ENCODE results near the gene IFNAR1. TPM values are rescaled to one million over a fixed set of nuclear protein-coding genes. Genes with fewer than 3 reads are reported as not detected.
A peak's percentile ranks its signal among the peaks of the same experiment; 100 is the strongest.
"Not testable (repeated sequence)": the region's sequence is repeated elsewhere in the genome, so short reads cannot be mapped to it uniquely, and the experiment has no call there.

IFNAR1 gene
- total RNA-seq, 2 experiments from 2014 or later: 35.7 to 36.3 TPM

DNA sequence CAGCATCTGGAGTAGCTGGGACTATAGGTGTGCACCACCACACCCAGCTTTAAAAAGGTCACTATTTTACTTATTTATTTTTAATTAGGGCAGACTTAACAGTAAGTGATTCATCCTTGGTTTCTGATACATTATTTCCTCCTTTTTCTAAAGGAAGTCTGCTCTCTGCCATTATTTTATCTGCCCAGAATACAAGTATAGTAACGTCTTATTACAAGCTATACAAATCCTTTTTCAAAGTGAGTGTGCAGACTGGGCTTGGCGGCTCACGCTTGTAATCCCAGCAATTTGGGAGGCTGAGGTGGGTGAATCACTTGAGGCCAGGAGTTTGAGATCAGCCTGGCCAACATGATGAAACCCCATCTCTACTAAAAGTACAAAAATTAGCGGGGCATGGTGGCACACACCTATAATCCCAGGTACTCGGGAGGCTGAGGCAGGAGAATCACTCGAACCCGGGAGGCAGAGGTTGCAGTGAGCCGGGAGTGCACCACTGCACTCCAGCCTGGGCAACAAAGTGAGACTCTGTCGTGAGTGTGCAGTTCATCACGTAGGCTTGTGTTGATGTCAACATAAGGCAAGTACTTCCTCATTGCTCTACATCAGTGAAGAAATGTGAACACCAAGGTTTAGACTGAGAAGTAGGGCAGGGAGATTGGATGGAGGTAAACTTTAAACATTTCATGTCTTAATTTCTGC lies 39.3 kb downstream of the IFNAR1 start:
- not testable (repeated sequence) for H3K27me3 Mint-ChIP-seq; H3K4me3 Mint-ChIP-seq; H3K27ac Mint-ChIP-seq; ATAC-seq (ENCODE audit: low read depth); DNase-seq
- H3K4me1 Mint-ChIP-seq: peaks cover 24% of the 10 kb centered on the region
- POLR2A ChIA-PET: interaction anchor here (0.6 kb wide), 1 partner anchor 281 kb away, joined by 5 read pairs; no protein-coding TSS in a partner anchor
- peaks cover 26% of the 10 kb centered on the region for H3K36me3 Mint-ChIP-seq
- H3K9me3 Mint-ChIP-seq: peaks cover 21% of the 10 kb centered on the region

DNA sequence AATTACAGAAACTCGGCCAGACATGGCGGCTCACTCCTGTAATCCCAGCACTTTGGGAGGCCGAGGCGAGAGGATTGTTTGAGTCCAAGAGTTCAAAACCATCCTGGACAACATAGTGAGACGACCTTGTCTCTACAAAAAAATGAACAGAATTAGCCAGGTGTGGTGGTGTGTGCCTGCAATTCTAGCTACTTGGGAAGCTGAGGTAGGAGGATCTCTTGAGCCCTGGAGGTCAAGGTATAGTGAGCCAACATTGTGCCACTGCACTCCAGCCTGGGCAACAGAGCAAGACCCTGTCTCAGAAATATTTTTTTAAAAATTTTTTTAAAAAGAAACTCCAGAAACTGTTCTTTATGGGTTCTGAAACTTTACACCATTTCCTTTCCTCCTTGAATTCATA lies 40.1 kb downstream of the IFNAR1 start:
- no peak for DNase-seq
- no peak for ATAC-seq (ENCODE audit: low read depth)
- Mint-ChIP-seq H3K9me3 (peaks cover 24% of the 10 kb centered on the region), H3K27ac (no peak overlapping the region), H3K4me3 (no peak overlapping the region), H3K27me3 (no peaks in the 10 kb centered on the region), H3K36me3 (peaks cover 26% of the 10 kb centered on the region), H3K4me1 (peaks cover 24% of the 10 kb centered on the region)
- POLR2A ChIA-PET: interaction anchor here (0.6 to 1.0 kb wide), 2 partner anchors 40 to 280 kb away, joined by 3 to 5 read pairs; partner anchors contain the start of gene IFNAR1

DNA sequence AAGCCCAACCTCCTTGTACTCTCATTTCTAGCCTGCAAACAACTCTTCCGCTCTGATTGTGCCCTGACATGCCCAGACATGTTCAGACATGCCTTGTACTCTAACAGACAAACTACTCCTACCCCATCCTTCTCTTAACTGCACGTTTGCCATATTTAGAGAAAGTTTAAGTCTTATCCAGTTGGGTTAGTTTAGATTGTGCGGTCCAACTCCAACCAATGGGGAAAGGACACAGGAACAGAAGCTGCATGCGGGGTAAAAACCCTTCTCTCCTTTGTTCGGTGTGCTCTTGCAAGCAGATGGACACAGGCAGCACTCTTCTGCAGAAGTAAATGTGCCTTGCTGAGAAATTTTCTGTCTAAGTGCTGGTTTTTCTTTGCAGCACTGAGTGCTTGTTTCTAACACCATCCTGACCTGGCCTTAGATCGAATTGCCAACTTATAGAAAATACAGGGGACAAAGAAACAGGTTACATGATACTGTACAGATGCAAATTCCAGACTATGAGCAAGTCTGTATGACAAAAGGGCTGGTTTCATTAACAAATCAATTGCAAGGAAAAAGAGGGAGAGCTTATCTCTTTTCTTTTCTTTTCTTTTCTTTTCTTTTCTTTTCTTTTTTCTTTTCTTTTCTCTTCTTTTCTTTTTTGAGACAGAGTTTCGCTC lies 42.7 kb downstream of the IFNAR1 start:
- Mint-ChIP-seq H3K36me3 (peaks cover 28% of the 10 kb centered on the region), H3K27ac (no peak overlapping the region), H3K4me3 (no peak overlapping the region), H3K4me1 (peaks cover 9% of the 10 kb centered on the region), H3K9me3 (peaks cover 24% of the 10 kb centered on the region), H3K27me3 (peaks cover 10% of the 10 kb centered on the region)
- POLR2A ChIA-PET: no interaction called here
- DNase-seq: no peak
- no peak for ATAC-seq (ENCODE audit: low read depth)

DNA sequence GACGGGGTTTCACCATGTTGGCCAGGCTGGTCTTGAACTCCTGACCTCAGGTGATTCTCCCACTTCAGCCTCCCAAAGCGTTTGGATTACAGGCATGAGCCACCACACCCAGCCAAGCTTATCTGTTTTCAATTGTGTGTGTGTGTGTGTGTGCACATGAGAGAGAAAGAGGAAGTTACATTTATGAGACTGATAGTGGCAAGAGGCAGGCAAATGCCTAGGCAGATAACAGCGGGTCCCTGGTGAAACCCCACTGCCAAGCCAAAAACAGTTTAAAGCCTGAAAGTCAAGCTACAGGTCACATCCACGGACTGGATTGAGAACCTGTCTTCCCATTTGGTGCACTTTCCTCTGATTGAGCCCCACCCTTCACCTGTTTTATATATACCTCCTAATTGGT lies 43.4 kb downstream of the IFNAR1 start:
- POLR2A ChIA-PET: no interaction called here
- no peak for ATAC-seq (ENCODE audit: low read depth)
- peaks cover 10% of the 10 kb centered on the region for H3K27me3 Mint-ChIP-seq

DNA sequence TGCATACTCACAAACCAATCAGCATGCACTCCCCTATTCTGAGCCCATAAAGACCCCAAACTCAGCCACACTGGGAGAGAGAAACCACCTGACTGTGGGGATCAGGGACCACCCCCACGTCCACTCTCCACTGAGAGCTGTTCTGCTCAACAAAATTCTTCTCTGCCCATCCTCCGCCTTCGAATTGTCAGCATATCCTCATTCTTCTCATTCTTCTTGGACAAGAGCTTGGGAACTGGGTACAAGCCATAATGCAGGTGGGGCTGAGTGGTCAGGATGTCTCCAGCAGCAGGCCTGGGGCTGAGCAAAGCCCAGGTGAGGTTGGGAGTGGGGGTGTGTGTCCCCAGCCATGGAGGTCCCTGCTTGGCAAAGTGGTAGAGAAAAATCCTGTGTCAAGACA lies 43.8 kb downstream of the IFNAR1 start:
- ATAC-seq (ENCODE audit: low read depth): no peak
- H3K36me3 Mint-ChIP-seq: peaks cover 25% of the 10 kb centered on the region
- H3K27ac Mint-ChIP-seq: no peak overlapping the region
- H3K27me3 Mint-ChIP-seq: peaks cover 10% of the 10 kb centered on the region
- no peak for DNase-seq
- POLR2A ChIA-PET: no interaction called here
- peaks cover 5% of the 10 kb centered on the region for H3K4me1 Mint-ChIP-seq
- H3K4me3 Mint-ChIP-seq: no peak overlapping the region
- H3K9me3 Mint-ChIP-seq: peaks cover 21% of the 10 kb centered on the region

More for the DNA sequence above, 43.4 kb downstream of the IFNAR1 start:
- Mint-ChIP-seq H3K9me3 (peaks cover 21% of the 10 kb centered on the region), H3K4me1 (peaks cover 5% of the 10 kb centered on the region), H3K27ac (no peak overlapping the region), H3K4me3 (no peak overlapping the region), H3K36me3 (peaks cover 25% of the 10 kb centered on the region)
- DNase-seq: no peak

DNA sequence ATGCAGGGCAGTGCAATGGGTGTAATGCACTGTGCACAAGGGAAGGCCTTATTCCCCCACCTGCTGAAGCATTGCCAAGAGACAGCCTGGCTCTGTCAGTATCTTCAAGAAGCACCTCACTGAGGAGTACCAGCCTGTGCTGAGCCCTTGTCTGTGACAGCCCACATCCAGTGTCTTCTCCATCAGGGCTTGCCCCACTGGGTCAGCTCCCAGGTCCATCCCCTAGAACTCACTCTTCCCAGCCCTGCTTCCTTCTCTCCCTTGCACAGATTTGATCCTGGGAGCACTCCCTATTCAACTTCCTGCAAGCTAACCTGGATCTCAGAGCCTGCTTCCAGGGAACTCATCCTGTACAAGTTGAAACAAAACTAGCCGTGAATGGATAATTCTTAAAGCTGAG lies 44.8 kb downstream of the IFNAR1 start:
- POLR2A ChIA-PET: interaction anchor here (0.5 kb wide), 1 partner anchor 14 kb away, joined by 5 read pairs; no protein-coding TSS in a partner anchor
- Mint-ChIP-seq H3K27me3 (peaks cover 10% of the 10 kb centered on the region), H3K27ac (peak overlapping the region; percentile 28), H3K36me3 (peaks cover 25% of the 10 kb centered on the region), H3K4me1 (peaks cover 6% of the 10 kb centered on the region), H3K4me3 (no peak overlapping the region), H3K9me3 (peaks cover 21% of the 10 kb centered on the region)
- DNase-seq: no peak
- no peak for ATAC-seq (ENCODE audit: low read depth)

DNA sequence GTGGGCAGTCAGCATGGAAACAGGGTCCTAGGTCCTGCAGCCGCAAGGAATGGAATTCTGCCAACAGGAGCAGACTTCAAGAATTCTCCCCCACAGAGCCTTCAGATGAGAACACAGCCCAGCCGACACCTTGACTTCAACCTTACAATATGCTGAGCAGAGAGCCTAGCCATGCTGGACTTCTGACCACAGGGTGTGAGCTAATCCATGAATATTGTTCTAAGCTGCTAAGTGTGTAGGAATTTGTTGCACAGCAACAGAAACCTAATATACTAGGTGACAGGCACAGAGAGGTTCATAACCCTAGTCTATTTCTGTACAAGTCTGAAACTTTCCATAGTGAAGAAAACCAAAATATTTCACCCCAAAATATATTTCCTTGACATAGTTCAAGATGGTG lies 45.5 kb downstream of the IFNAR1 start:
- Mint-ChIP-seq H3K27ac (no peak overlapping the region), H3K27me3 (peaks cover 10% of the 10 kb centered on the region), H3K9me3 (peaks cover 21% of the 10 kb centered on the region), H3K4me3 (no peak overlapping the region), H3K36me3 (peaks cover 25% of the 10 kb centered on the region), H3K4me1 (peaks cover 11% of the 10 kb centered on the region)
- POLR2A ChIA-PET: no interaction called here
- no peak for ATAC-seq (ENCODE audit: low read depth)
- DNase-seq: no peak

DNA sequence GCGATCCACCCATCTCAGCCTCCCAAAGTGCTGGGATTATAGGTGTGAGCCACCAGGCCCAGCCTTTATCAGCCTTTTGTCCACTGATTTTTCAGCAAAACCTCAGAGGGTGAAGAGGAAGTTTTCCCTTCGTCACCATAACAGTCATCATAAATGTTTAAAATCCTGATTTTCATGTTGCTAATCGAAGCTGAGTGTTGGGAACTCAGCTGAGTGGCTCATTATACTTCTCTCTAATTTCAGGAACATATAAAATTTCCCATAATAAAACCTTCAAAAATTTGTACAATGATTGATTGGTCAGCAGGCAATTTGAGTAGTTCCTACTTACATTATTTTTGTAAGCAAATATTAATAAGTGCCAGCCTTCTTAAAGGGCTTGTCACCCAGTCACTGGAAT lies 46.6 kb downstream of the IFNAR1 start:
- Mint-ChIP-seq H3K27me3 (peaks cover 12% of the 10 kb centered on the region), H3K9me3 (peaks cover 17% of the 10 kb centered on the region), H3K27ac (no peak overlapping the region), H3K4me1 (peaks cover 15% of the 10 kb centered on the region), H3K36me3 (peaks cover 22% of the 10 kb centered on the region), H3K4me3 (no peak overlapping the region)
- DNase-seq (no peak), ATAC-seq (ENCODE audit: low read depth) (no peak)
- POLR2A ChIA-PET: interaction anchor here (1.0 kb wide), 1 partner anchor 9 kb away, joined by 4 read pairs; no protein-coding TSS in a partner anchor

DNA sequence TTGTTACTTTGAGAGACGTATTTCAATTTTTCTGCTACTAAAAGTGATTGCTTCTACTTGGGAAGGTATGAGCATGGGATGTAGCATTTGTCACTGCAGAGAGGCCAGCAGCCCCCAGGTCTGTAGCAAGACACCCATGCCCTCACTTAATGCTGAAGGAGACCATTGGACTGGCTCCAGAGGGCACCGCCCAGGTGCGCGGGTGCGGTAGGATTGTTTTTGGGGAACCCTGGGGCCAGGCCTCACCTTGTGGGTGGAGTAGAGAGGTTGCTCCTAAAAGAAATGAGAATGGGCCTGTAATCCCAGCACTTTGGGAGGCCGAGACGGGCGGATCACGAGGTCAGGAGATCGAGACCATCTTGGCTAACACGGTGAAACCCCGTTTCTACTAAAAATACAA lies 47.8 kb downstream of the IFNAR1 start:
- ATAC-seq (ENCODE audit: low read depth): no peak
- DNase-seq: no peak
- Mint-ChIP-seq H3K36me3 (peaks cover 11% of the 10 kb centered on the region), H3K4me1 (peaks cover 16% of the 10 kb centered on the region), H3K9me3 (peaks cover 8% of the 10 kb centered on the region), H3K27ac (no peak overlapping the region), H3K4me3 (no peak overlapping the region), H3K27me3 (peaks cover 17% of the 10 kb centered on the region)
- POLR2A ChIA-PET: interaction anchor here (0.7 kb wide), 1 partner anchor 173 kb away, joined by 3 read pairs; no protein-coding TSS in a partner anchor

DNA sequence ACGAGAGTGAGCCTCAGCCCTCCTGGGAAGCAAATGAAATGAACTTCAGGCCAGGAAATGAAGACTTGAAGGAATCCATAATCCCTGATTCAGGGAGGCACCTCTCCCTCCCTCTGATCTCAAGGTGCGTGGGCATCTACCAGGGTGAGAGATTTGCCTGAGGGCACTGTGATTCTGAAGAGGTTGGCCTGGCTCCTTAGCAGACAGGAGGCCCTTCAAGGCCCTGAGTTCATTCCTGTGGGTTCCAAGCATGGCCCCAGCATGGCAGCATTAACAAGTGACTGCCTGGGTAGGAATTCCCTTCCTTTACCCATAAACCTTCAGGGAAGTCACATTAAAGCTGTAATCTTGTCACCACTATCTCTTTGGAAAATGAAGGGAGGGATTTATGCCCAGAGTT lies 48.7 kb downstream of the IFNAR1 start:
- no peak for ATAC-seq (ENCODE audit: low read depth)
- Mint-ChIP-seq H3K4me1 (peaks cover 16% of the 10 kb centered on the region), H3K9me3 (peaks cover 6% of the 10 kb centered on the region), H3K27me3 (peaks cover 20% of the 10 kb centered on the region), H3K36me3 (peaks cover 5% of the 10 kb centered on the region), H3K27ac (no peak overlapping the region), H3K4me3 (no peak overlapping the region)
- POLR2A ChIA-PET: interaction anchor here (0.7 to 3.8 kb wide), 2 partner anchors 12 to 173 kb away, joined by 3 to 15 read pairs; no protein-coding TSS in a partner anchor
- DNase-seq: no peak

DNA sequence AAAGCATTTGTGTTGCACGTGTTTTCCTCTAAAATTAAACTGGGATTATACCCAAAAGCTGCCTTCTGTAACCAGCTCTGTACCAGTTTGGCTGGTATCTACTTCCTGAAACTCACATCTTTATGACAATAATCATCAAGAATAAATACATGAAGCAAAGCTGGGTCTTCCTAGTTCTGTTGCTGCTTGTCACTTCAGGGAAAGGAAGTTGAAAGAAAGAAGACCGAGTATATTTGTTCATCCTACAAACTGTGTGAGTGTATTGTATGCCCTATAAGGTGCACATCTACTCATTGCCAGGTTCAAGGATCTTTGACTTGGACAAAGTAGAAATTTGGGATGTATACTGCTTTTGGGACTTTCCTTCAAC lies 49.3 kb downstream of the IFNAR1 start:
- Mint-ChIP-seq H3K9me3 (peaks cover 3% of the 10 kb centered on the region), H3K27me3 (peaks cover 22% of the 10 kb centered on the region), H3K36me3 (peaks cover 3% of the 10 kb centered on the region), H3K4me1 (peaks cover 16% of the 10 kb centered on the region), H3K27ac (no peak overlapping the region), H3K4me3 (no peak overlapping the region)
- ATAC-seq (ENCODE audit: low read depth) (no peak), DNase-seq (no peak)
- POLR2A ChIA-PET: interaction anchor here (3.8 kb wide), 1 partner anchor 12 kb away, joined by 15 read pairs; no protein-coding TSS in a partner anchor

DNA sequence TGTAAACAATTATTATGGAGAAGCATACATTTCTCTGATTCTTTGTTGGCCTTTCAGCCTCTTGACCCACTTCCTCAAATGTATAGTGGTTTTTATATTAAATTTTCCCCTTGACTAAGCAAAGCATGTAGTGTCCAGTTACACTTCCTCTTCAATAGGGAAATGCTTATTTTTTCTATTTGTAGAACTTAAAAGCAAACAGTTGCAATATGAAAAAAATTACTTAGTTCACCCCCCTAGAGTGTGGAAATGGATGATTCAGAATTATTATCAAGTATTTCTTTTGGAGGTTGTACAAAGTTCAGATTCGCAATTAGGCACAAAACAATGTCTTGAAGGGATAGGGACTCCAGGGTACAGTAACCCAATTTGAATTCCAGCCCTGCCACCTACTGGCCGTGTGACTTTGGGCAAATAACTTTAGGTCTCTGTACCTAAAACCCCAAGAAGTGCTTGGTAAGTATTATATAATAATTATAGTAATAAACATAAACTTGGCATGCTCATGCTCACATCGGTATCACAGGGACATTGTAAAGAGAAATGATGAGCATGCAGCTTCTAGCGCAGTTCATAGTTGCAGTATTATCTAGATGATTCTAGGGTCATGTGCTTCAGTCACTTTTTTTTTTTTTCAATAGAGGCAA lies 49.8 kb downstream of the IFNAR1 start:
- Mint-ChIP-seq H3K9me3 (peaks cover 2% of the 10 kb centered on the region), H3K4me3 (no peak overlapping the region), H3K27ac (no peak overlapping the region), H3K27me3 (peaks cover 22% of the 10 kb centered on the region), H3K36me3 (peaks cover 3% of the 10 kb centered on the region), H3K4me1 (peaks cover 16% of the 10 kb centered on the region)
- ATAC-seq (ENCODE audit: low read depth) (peak; percentile 81), DNase-seq (peak; percentile 48)
- POLR2A ChIA-PET: interaction anchor here (3.8 kb wide), 1 partner anchor 13 kb away, joined by 15 read pairs; no protein-coding TSS in a partner anchor

DNA sequence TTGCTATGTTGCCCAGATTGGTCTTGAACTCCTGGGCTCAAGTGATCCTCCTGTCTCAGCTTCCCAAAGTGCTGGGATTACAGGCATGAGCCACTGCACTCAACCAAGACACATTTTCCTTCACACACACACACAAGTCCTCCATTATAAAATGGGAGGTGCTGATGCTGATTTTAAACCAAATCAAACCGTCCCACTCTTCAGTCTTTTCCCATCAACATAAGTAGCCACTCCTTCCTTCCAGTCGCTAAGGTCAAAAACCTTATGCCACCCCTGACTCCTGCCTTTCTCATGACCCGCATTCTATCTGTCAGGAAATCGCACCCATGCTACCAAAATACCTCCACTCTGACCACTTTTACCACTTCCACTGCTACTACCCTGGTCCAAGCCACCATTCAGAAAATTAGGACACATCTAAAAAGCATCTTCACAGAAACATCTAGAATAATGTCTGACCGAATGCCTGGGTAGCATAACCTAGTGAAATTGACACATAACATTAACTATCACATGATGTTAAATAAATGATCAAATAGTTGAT lies 50.4 kb downstream of the IFNAR1 start:
- Mint-ChIP-seq H3K4me3 (peak overlapping the region; percentile 55), H3K9me3 (no peaks in the 10 kb centered on the region), H3K4me1 (peaks cover 21% of the 10 kb centered on the region), H3K27me3 (peaks cover 22% of the 10 kb centered on the region), H3K36me3 (peaks cover 3% of the 10 kb centered on the region), H3K27ac (no peak overlapping the region)
- ATAC-seq (ENCODE audit: low read depth) (no peak), DNase-seq (no peak)
- POLR2A ChIA-PET: interaction anchor here (1.0 to 3.8 kb wide), 2 partner anchors 13 to 50 kb away, joined by 4 to 15 read pairs; partner anchors contain the start of gene IFNAR1

All from activated naive CD8-positive, alpha-beta T cell treated with anti-CD3 and anti-CD28 coated beads, Interleukin-2, amount 10 ng/mL, durations not matched to agents 7 days and 5 days (primary cell).